ENCODE results near the gene CDK5.

CDK5 gene

GRCh38 chr7:151064454-151064853 is 6.8 kb upstream of the CDK5 start:
- no peak overlapping the region for H2AFZ ChIP-seq (ENCODE audit: low read length)
- H3K36me3 ChIP-seq (ENCODE audit: insufficient read depth, low read length): peaks cover 51% of the 10 kb centered on the region
- H3F3A ChIP-seq (ENCODE audit: insufficient read depth, low read length): no peaks in the 10 kb centered on the region
- no peaks in the 10 kb centered on the region for H3K9me3 ChIP-seq (ENCODE audit: low read length)
- H4K20me1 ChIP-seq (ENCODE audit: insufficient read depth, low read length): no peaks in the 10 kb centered on the region
- H3K27ac ChIP-seq (ENCODE audit: low read depth, low read length, poor library complexity, severe bottlenecking): no peak overlapping the region
- TF ChIP-seq CTCF (IDR thresholded peaks at IDR 0.05; ENCODE audit: low read length): no peak
- TF ChIP-seq EZH2 (IDR thresholded peaks at IDR 0.05; ENCODE audit: borderline replicate concordance, low read length): no peak
- no peak overlapping the region for H3K4me3 ChIP-seq (ENCODE audit: low read depth, low read length, poor library complexity, severe bottlenecking)
- no peak overlapping the region for H3K9ac ChIP-seq (ENCODE audit: low read length)
- H3K4me1 ChIP-seq (ENCODE audit: insufficient read depth, low read length, severe bottlenecking): peaks cover 19% of the 10 kb centered on the region
- H3K79me2 ChIP-seq (ENCODE audit: insufficient read depth, low read length): no peaks in the 10 kb centered on the region; the same call in 1 of the 2 replicates
- no peaks in the 10 kb centered on the region for H3K9me2 ChIP-seq (ENCODE audit: low read depth, low read length)
- no peak overlapping the region for H3K4me2 ChIP-seq (ENCODE audit: low read length)
- no peaks in the 10 kb centered on the region for H3K27me3 ChIP-seq (ENCODE audit: insufficient read depth, low read length)

GRCh38 chr7:151063212-151063561 is 5.5 kb upstream of the CDK5 start:
- no peak overlapping the region for H3K4me2 ChIP-seq (ENCODE audit: low read length)
- 0 out of 2 replicates have a peak, but pooled peaks cover 7% of the 10 kb centered on the region for H3F3A ChIP-seq (ENCODE audit: insufficient read depth, low read length)
- no peak for TF ChIP-seq CTCF (IDR thresholded peaks at IDR 0.05; ENCODE audit: low read length)
- no peak for TF ChIP-seq EZH2 (IDR thresholded peaks at IDR 0.05; ENCODE audit: borderline replicate concordance, low read length)
- no peak overlapping the region for H3K27ac ChIP-seq (ENCODE audit: low read depth, low read length, poor library complexity, severe bottlenecking)
- H3K9ac ChIP-seq (ENCODE audit: low read length): no peak overlapping the region
- H3K36me3 ChIP-seq (ENCODE audit: insufficient read depth, low read length): peaks cover 40% of the 10 kb centered on the region
- H3K79me2 ChIP-seq (ENCODE audit: insufficient read depth, low read length): no peaks in the 10 kb centered on the region; the same call in 1 of the 2 replicates
- H3K9me2 ChIP-seq (ENCODE audit: low read depth, low read length): no peaks in the 10 kb centered on the region
- H4K20me1 ChIP-seq (ENCODE audit: insufficient read depth, low read length): no peaks in the 10 kb centered on the region
- H3K4me1 ChIP-seq (ENCODE audit: insufficient read depth, low read length, severe bottlenecking): peaks cover 30% of the 10 kb centered on the region
- no peaks in the 10 kb centered on the region for H3K27me3 ChIP-seq (ENCODE audit: insufficient read depth, low read length)
- no peaks in the 10 kb centered on the region for H3K9me3 ChIP-seq (ENCODE audit: low read length)
- H3K4me3 ChIP-seq (ENCODE audit: low read depth, low read length, poor library complexity, severe bottlenecking): no peak overlapping the region
- no peak overlapping the region for H2AFZ ChIP-seq (ENCODE audit: low read length)

- H4K20me1 ChIP-seq (ENCODE audit: insufficient read depth, low read length): no peaks in the 10 kb centered on the region
- 0 out of 2 replicates have a peak, but pooled peaks cover 7% of the 10 kb centered on the region for H3F3A ChIP-seq (ENCODE audit: insufficient read depth, low read length)
- no peak overlapping the region for H3K27ac ChIP-seq (ENCODE audit: low read depth, low read length, poor library complexity, severe bottlenecking)
- TF ChIP-seq CTCF (IDR thresholded peaks at IDR 0.05; ENCODE audit: low read length) (no peak), EZH2 (IDR thresholded peaks at IDR 0.05; ENCODE audit: borderline replicate concordance, low read length) (no peak)
- peaks cover 35% of the 10 kb centered on the region for H3K36me3 ChIP-seq (ENCODE audit: insufficient read depth, low read length)
- peaks cover 31% of the 10 kb centered on the region for H3K4me1 ChIP-seq (ENCODE audit: insufficient read depth, low read length, severe bottlenecking)
- no peak overlapping the region for H3K4me2 ChIP-seq (ENCODE audit: low read length)
- no peaks in the 10 kb centered on the region for H3K9me2 ChIP-seq (ENCODE audit: low read depth, low read length)
- H3K79me2 ChIP-seq (ENCODE audit: insufficient read depth, low read length): no peaks in the 10 kb centered on the region; the same call in 1 of the 2 replicates
- H3K9ac ChIP-seq (ENCODE audit: low read length): no peak overlapping the region
- H3K4me3 ChIP-seq (ENCODE audit: low read depth, low read length, poor library complexity, severe bottlenecking): no peak overlapping the region
- no peaks in the 10 kb centered on the region for H3K9me3 ChIP-seq (ENCODE audit: low read length)
- no peak overlapping the region for H2AFZ ChIP-seq (ENCODE audit: low read length)
- no peaks in the 10 kb centered on the region for H3K27me3 ChIP-seq (ENCODE audit: insufficient read depth, low read length)
These were observed 4.9 kb upstream of the CDK5 start for GRCh38 chr7:151062399-151063211.
